Neural progenitor cell (in vitro differentiated cells): ENCODE results near the gene DNMT3A.

Experiments used
- EZH2 ChIP-seq: fragments of 200-600 bp; sonication (generic); IDR thresholded peaks from 2 replicates; pipeline ENCODE4 v1.6.1; 2017; ENCODE audit warnings: antibody characterized with exemption, mild to moderate bottlenecking, moderate library complexity
- TF ChIP-seq, protein P1 (sequence below): fragments of 200-600 bp; sonication (generic); IDR thresholded peaks from 2 replicates; pipeline ENCODE4 v1.5.1; 2017; ENCODE audit warnings: antibody characterized with exemption, mild to moderate bottlenecking

DNA sequence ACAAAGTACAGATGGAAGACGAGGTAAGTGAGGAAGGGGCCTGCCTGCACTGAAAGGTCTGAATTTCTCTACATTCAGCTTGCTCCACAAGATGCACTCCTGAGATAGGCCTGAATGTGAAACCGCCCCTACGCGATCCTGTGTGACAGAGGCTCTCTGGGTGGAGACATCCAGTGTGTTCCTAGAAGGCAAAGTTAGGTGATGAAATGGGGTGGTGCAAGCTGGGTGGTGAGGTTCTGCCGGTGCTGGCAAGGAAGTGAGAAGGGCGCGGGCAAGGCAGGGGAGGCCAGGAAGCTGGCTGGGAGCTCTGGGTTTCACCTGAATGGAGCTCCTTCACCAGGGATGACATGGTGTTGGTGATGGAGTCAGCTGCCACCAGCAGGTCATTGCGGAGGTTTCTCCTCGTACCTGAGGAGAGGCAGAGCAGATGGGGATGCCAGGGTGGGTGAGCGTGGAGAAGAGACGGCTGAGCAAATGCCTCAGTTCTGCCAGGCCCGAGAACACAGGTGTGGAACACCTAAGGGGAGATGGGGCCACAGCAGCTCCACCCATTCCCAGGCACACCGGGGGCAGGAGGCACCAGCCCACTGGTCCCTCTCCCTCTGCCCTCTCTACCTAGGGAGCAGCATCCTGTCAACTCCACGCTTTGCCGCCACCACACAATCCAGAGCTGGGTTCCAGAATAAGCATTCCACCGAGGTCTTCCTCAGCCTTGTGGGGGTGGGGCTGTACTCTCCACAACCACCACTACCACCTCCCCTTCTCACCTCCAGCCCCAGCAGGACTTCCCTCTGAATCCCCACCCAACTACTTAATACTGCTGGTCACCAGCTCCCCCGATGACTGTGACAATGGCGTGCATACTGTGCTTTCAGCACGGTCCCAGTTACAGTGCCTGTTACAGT lies 45.5 kb upstream of the DNMT3A start:
- TF ChIP-seq, protein P1, sequence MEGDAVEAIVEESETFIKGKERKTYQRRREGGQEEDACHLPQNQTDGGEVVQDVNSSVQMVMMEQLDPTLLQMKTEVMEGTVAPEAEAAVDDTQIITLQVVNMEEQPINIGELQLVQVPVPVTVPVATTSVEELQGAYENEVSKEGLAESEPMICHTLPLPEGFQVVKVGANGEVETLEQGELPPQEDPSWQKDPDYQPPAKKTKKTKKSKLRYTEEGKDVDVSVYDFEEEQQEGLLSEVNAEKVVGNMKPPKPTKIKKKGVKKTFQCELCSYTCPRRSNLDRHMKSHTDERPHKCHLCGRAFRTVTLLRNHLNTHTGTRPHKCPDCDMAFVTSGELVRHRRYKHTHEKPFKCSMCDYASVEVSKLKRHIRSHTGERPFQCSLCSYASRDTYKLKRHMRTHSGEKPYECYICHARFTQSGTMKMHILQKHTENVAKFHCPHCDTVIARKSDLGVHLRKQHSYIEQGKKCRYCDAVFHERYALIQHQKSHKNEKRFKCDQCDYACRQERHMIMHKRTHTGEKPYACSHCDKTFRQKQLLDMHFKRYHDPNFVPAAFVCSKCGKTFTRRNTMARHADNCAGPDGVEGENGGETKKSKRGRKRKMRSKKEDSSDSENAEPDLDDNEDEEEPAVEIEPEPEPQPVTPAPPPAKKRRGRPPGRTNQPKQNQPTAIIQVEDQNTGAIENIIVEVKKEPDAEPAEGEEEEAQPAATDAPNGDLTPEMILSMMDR = no peak
- no peak for TF ChIP-seq EZH2
